ENCODE results near the gene NUBP2.

DNA sequence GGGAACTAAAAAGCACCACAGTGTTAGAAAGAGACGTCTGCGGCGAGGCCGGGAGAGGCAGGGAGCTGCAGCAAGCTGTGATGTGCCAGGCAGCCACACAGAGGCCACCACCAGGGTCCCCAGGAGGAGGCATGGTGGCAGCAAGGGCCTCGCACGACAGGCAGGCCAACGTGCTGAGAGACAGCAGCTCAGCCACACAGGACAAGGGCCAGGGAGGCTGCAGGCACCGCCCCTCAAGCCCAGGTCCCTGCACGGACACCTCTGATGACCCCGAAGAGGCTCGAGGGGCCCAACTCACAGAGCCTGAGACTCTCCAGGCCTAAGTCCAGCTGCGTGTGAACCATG lies 38.2 kb downstream of the NUBP2 start:
- TF ChIP-seq, protein P1, sequence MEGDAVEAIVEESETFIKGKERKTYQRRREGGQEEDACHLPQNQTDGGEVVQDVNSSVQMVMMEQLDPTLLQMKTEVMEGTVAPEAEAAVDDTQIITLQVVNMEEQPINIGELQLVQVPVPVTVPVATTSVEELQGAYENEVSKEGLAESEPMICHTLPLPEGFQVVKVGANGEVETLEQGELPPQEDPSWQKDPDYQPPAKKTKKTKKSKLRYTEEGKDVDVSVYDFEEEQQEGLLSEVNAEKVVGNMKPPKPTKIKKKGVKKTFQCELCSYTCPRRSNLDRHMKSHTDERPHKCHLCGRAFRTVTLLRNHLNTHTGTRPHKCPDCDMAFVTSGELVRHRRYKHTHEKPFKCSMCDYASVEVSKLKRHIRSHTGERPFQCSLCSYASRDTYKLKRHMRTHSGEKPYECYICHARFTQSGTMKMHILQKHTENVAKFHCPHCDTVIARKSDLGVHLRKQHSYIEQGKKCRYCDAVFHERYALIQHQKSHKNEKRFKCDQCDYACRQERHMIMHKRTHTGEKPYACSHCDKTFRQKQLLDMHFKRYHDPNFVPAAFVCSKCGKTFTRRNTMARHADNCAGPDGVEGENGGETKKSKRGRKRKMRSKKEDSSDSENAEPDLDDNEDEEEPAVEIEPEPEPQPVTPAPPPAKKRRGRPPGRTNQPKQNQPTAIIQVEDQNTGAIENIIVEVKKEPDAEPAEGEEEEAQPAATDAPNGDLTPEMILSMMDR (conservative IDR thresholded peaks at IDR 0.05 in 1 of 2, IDR thresholded peaks at IDR 0.05 in 1 of 2; ENCODE audit: low read depth in 1 of 2, low read length in 2 of 2) = no peak
- TF ChIP-seq EZH2 (IDR thresholded peaks at IDR 0.05; ENCODE audit: low read length, missing control alignments) = no peak

Measured in fibroblast of lung (primary cell).